Retinal pigment epithelial cell (primary cell): ENCODE data around the gene STON2.
A peak's percentile ranks its signal among the peaks of the same experiment; 100 is the strongest.

Experiments used
- DNase-seq: peaks from one replicate; pipeline ENCODE4 v3.0.0-alpha.2; 2010; ENCODE audit warnings: low read depth
- H3K4me3 ChIP-seq: 2 replicates; pipeline ENCODE4 v1.5.1; 2011; ENCODE audit warnings: mild to moderate bottlenecking, low read length, control low read depth, moderate library complexity
- CTCF ChIP-seq: conservative IDR thresholded peaks from 2 replicates; pipeline ENCODE4 v1.5.1; 2011; ENCODE audit warnings: low read depth, low read length, control low read depth, inconsistent platforms

Gene STON2

GRCh38 chr14:81363746-81364378 is 36.3 kb downstream of the STON2 start:
- H3K4me3 ChIP-seq, result no peak overlapping the region
- no peak for TF ChIP-seq CTCF
- DNase-seq, result no peak

GRCh38 chr14:81353691-81354323 is 46.3 kb downstream of the STON2 start:
- DNase-seq, result no peak
- no peak for TF ChIP-seq CTCF
- H3K4me3 ChIP-seq, result no peak overlapping the region

- no peak for TF ChIP-seq CTCF
- no peak overlapping the region for H3K4me3 ChIP-seq
- DNase-seq, result no peak
Measured at GRCh38 chr14:81352413-81352812, 47.7 kb downstream of the STON2 start.

GRCh38 chr14:81351205-81351604 is 48.9 kb downstream of the STON2 start:
- DNase-seq, result no peak
- no peak overlapping the region for H3K4me3 ChIP-seq
- TF ChIP-seq CTCF, result no peak

- TF ChIP-seq CTCF, result no peak
- peak; percentile 68 for DNase-seq
Measured at GRCh38 chr14:81350344-81351130, 49.6 kb downstream of the STON2 start.

GRCh38 chr14:81348061-81348460 is 52.1 kb downstream of the STON2 start:
- H3K4me3 ChIP-seq, result no peak overlapping the region
- no peak for DNase-seq
- no peak for TF ChIP-seq CTCF

More at GRCh38 chr14:81350344-81351130, 49.6 kb downstream of the STON2 start:
- no peak overlapping the region for H3K4me3 ChIP-seq
